Measurements from ENCODE around the gene IRF7. TPM values are rescaled to one million over a fixed set of nuclear protein-coding genes. Genes with fewer than 3 reads are reported as not detected.

Gene IRF7
- total and polyA plus RNA-seq, 9 of the 15 experiments (the other 6 are each of a cell fraction or from before 2014, with no cell fraction given), result 0.27 to 7.6 (median 1.8) TPM

GRCh38 chr11:662689-663274 is 47.0 kb upstream of the IRF7 start (continued):
- no peak for TF ChIP-seq E4F1 (CRISPR knock-in tag; IDR thresholded peaks at IDR 0.05; ENCODE audit: borderline replicate concordance)
- TF ChIP-seq DLX4 (CRISPR knock-in tag; IDR thresholded peaks at IDR 0.05), result no peak
- TF ChIP-seq BMI1 (IDR thresholded peaks at IDR 0.05; ENCODE audit: low read length), result no peak
- no peak for TF ChIP-seq ZSCAN29 (IDR thresholded peaks at IDR 0.05)
- no peak for TF ChIP-seq TCF7 (IDR thresholded peaks at IDR 0.05; ENCODE audit: borderline replicate concordance)
- TF ChIP-seq REST (IDR thresholded peaks at IDR 0.05; ENCODE audit: borderline replicate concordance), result peak; percentile 77
- no peak for TF ChIP-seq REST (CRISPR knock-in tag; IDR thresholded peaks at IDR 0.05; ENCODE audit: low read depth)
- no peak for TF ChIP-seq NCOA6 (IDR thresholded peaks at IDR 0.05)
- TF ChIP-seq SMC3 (conservative IDR thresholded peaks at IDR 0.05; ENCODE audit: insufficient read depth, low read depth, low read length), result peak; percentile 69
- TF ChIP-seq PHB (CRISPR knock-in tag; IDR thresholded peaks at IDR 0.05), result no peak
- TF ChIP-seq ZNF778 (CRISPR knock-in tag; IDR thresholded peaks at IDR 0.05), result no peak
- no peak for TF ChIP-seq FOXP1 (CRISPR knock-in tag; IDR thresholded peaks at IDR 0.05)
- TF ChIP-seq CTCFL (IDR thresholded peaks at IDR 0.05; ENCODE audit: borderline replicate concordance, insufficient read depth, low read depth, low read length, poor library complexity, severe bottlenecking), result peak; percentile 16
- TF ChIP-seq SIN3B (IDR thresholded peaks at IDR 0.05; ENCODE audit: low read depth), result no peak
- no peak for TF ChIP-seq PML (IDR thresholded peaks at IDR 0.05; ENCODE audit: low read length)
- no peak for TF ChIP-seq U2AF2 (optimal IDR thresholded peaks at IDR 0.05; ENCODE audit: low read depth, low read length)
- no peak for TF ChIP-seq ZBED1 (IDR thresholded peaks at IDR 0.05)
